Central memory CD8-positive, alpha-beta T cell (primary cell): ENCODE results near the gene SOBP.

Source experiments
- ATAC-seq: fragments of 150-1000 bp; cut with Tn5 transposase; replicated peaks from 2 replicates; pipeline ENCODE4 v1.10.0; 2022; ENCODE audit warnings: mild to moderate bottlenecking, moderate FRiP score, moderate number of reproducible peaks; ENCODE audit not compliant: poor library complexity, severe bottlenecking; ENCODE audit errors: extremely low read depth
- DNase-seq, 2 donors: peaks; one replicate each; pipeline ENCODE4 v3.0.0; 2021; ENCODE audit warnings: low spot score in 2 of 2
- H3K27ac Mint-ChIP-seq: one replicate; pipeline ENCODE4 v1.8.0; 2022; ENCODE audit warnings: low read depth, mild to moderate bottlenecking, moderate library complexity, mixed read lengths
- H3K27me3 Mint-ChIP-seq: one replicate; pipeline ENCODE4 v1.8.0; 2022; ENCODE audit warnings: mixed read lengths
- H3K36me3 Mint-ChIP-seq: one replicate; pipeline ENCODE4 v1.8.0; 2022; ENCODE audit warnings: mild to moderate bottlenecking, moderate library complexity, mixed read lengths; ENCODE audit not compliant: insufficient read depth
- H3K4me1 Mint-ChIP-seq: one replicate; pipeline ENCODE4 v1.8.0; 2022; ENCODE audit warnings: mixed read lengths
- H3K4me3 Mint-ChIP-seq: one replicate; pipeline ENCODE4 v1.8.0; 2022; ENCODE audit warnings: mild to moderate bottlenecking, moderate library complexity, mixed read lengths
- H3K9me3 Mint-ChIP-seq: one replicate; pipeline ENCODE4 v1.8.0; 2022; ENCODE audit warnings: mixed read lengths

The SOBP gene

DNA sequence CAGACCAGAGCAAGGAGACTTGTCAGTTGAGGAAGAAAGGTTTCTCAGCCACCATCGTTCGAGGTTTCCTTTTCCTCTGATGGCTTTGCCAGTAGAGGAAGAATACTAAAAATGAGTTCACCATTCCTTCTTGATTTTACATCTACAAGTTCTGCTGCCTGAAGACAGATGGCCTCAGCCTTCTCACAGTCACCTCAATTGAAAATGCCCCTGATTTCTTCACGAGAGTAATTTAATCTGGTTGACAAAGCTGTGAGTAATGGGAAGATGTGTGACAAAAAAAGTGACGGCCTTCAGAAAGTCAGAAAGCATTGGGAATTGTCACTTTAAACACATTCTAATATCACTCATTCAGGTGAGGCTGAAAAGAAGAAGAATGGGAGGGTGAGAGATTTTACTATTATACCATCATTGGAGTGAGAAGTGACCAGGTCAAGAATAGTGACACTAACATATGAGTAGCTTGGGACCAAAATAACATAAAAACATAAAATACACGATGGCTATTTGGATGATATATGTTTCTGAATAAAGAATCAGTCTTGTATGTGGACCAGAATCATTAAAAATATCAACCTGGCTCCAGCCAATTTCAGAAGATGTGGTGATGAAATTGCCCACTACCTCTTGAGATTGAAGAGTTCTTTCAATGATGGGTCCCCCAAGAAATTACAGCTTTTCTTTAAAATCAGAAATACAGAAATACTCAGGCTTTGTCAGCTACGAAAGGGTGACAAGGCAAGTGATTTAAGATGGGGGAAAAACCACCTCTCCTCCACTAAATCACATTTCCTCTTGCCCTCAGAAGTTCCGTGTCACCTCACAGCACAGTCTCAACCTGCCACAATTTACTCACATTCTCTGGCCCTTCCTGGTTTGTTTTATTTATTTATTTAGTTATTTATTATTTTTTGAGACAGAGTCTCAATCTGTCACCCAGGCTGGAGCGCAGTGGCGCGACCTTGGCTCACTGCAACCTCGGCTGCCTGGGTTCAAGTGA, 147.7 kb downstream of the SOBP start:
- H3K4me3 Mint-ChIP-seq, result no peak overlapping the region
- H3K27ac Mint-ChIP-seq, result no peak overlapping the region
- no peak for DNase-seq
- H3K4me1 Mint-ChIP-seq, result no peaks in the 10 kb centered on the region
- H3K27me3 Mint-ChIP-seq, result peaks cover 71% of the 10 kb centered on the region
- H3K9me3 Mint-ChIP-seq, result no peaks in the 10 kb centered on the region
- H3K36me3 Mint-ChIP-seq, result peaks cover 2% of the 10 kb centered on the region
- no peak for ATAC-seq

DNA sequence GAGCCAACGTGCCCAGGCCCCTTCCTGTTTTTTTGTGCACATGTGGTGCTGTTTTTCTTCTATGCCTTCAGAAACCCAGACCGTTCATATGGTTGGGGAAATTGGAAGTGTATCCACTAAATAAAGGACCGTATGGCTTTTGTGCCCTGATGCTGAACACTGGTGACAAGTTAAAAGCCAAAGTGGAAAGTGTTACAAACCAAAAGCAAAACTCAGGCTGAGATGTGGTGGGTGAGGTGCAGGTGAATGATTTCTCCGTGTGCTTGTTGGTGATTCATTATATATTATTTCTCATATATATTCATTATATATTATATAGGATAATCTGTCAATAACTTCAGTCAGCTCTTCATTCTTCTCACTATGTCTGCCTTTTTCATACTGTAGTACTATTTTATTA, 148.6 kb downstream of the SOBP start:
- H3K27me3 Mint-ChIP-seq, result peaks cover 63% of the 10 kb centered on the region
- H3K4me1 Mint-ChIP-seq, result no peaks in the 10 kb centered on the region
- no peak for ATAC-seq

DNA sequence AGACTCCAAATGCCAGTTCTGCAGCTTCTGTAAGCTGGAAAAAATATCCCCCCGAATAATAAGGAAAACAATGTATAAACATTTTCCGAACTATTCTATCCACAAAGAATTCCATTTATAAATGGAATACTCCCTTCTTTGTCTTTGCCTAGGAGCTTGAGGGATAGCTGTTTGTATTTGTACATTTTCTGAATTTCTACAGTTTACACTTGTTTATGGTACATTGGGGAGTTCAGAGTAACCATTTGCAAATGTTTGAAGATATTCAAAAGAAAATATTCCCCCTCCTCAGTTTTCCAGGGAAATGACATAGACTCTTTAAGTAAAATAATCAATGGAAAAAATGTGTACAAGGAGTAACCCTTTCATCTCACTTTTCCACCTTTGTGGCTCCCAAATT, 149.6 kb downstream of the SOBP start:
- no peak overlapping the region for H3K27ac Mint-ChIP-seq
- no peak for ATAC-seq
- H3K36me3 Mint-ChIP-seq, result no peaks in the 10 kb centered on the region
- DNase-seq, result no peak
- no peaks in the 10 kb centered on the region for H3K9me3 Mint-ChIP-seq
- H3K4me3 Mint-ChIP-seq, result no peak overlapping the region
- no peaks in the 10 kb centered on the region for H3K4me1 Mint-ChIP-seq
- H3K27me3 Mint-ChIP-seq, result peaks cover 52% of the 10 kb centered on the region

More for the DNA sequence above, 148.6 kb downstream of the SOBP start:
- peaks cover 2% of the 10 kb centered on the region for H3K36me3 Mint-ChIP-seq
- no peak for DNase-seq
- H3K4me3 Mint-ChIP-seq, result no peak overlapping the region
- no peaks in the 10 kb centered on the region for H3K9me3 Mint-ChIP-seq
- no peak overlapping the region for H3K27ac Mint-ChIP-seq

DNA sequence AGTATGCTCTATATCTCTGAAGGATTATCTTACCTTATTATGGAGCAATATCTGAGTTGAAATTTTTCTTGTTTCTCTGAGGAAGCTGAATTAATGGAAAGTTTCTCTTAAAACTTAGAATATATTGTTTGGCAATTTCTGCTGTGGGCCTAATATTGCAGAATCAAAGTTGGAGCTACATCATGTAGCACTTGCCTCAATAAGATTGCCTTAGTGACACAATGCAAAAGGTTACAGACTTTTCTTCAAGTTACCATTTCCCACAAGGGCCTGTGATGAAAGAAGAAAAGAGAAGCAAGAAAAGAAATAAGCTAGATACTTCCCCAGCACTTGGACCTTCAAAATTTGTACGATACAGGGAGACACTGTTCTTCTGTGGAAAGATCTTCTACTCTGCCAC, 151.2 kb downstream of the SOBP start:
- DNase-seq, result no peak
- H3K27me3 Mint-ChIP-seq, result peaks cover 41% of the 10 kb centered on the region
- no peak overlapping the region for H3K4me3 Mint-ChIP-seq
- H3K36me3 Mint-ChIP-seq, result no peaks in the 10 kb centered on the region
- no peak overlapping the region for H3K27ac Mint-ChIP-seq
- no peaks in the 10 kb centered on the region for H3K4me1 Mint-ChIP-seq
- no peak for ATAC-seq
- no peaks in the 10 kb centered on the region for H3K9me3 Mint-ChIP-seq

DNA sequence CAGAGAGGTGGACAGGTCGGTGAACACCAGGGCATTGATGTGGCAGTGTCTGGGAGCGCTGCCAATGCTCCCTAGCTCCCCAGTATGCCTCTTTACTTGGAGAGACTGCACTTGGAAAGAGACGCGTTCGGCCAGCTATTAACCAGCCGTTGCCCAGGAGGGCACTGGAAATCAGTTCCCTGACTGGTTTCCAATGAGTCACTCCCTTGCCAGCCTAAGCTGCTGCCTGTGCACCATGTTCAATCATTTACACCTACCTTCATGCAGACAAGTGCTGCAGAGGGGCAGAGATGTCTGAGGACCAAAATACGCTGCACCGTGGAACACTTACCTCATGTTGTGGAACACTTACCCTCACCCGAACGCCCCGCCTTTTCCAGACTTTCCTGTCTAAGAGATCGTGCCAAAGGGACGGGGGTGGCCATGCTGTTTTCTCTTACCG, 151.6 kb downstream of the SOBP start:
- Mint-ChIP-seq H3K4me1 (no peaks in the 10 kb centered on the region), H3K27ac (no peak overlapping the region), H3K4me3 (no peak overlapping the region), H3K9me3 (no peaks in the 10 kb centered on the region), H3K36me3 (no peaks in the 10 kb centered on the region), H3K27me3 (peaks cover 36% of the 10 kb centered on the region)
- ATAC-seq (no peak), DNase-seq (no peak)

DNA sequence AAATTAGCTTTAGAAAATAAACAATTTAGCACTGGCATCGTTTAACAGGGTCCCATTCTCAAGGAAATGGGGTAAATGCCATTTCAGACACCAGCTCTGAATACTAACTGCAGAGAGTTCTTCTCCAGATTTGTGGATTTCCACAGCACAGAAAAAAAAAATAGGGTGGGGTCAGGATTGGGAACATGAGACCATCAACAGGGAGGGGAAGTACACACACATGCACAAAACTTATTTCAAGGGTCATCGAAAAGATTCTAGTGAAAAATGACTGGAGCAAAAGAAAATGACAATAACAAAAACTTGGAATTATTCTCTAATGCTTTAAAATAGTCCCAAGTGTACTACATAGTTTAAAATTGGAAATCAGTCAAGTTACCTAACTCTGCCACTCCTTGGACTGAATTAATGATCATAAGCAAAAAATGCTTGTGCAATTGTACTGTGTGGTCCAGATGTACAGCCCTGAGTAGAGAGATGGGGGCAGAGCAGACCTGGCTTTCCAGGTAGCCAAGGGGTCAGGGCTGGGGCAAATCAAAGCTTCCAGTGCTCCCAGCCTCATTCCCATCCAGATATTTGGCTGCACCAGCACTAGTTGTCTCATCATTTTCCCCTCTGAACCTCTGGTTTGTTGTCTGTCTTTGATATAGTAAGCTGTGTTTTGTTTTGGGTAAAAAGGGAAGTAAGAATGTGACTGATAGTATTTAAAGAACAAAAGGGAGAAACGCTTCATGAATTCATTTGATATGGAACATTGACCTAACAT, 152.4 kb downstream of the SOBP start:
- Mint-ChIP-seq H3K4me3 (no peak overlapping the region), H3K9me3 (no peaks in the 10 kb centered on the region), H3K27ac (no peak overlapping the region), H3K4me1 (no peaks in the 10 kb centered on the region), H3K27me3 (peaks cover 29% of the 10 kb centered on the region), H3K36me3 (no peaks in the 10 kb centered on the region)
- DNase-seq (no peak), ATAC-seq (no peak)

- Mint-ChIP-seq H3K4me3 (no peak overlapping the region), H3K4me1 (no peaks in the 10 kb centered on the region), H3K36me3 (no peaks in the 10 kb centered on the region), H3K27me3 (peaks cover 26% of the 10 kb centered on the region), H3K9me3 (no peaks in the 10 kb centered on the region), H3K27ac (no peak overlapping the region)
- DNase-seq (no peak), ATAC-seq (no peak)
Observed at GRCh38 chr6:107642861-107643328, 153.0 kb downstream of the SOBP start.

DNA sequence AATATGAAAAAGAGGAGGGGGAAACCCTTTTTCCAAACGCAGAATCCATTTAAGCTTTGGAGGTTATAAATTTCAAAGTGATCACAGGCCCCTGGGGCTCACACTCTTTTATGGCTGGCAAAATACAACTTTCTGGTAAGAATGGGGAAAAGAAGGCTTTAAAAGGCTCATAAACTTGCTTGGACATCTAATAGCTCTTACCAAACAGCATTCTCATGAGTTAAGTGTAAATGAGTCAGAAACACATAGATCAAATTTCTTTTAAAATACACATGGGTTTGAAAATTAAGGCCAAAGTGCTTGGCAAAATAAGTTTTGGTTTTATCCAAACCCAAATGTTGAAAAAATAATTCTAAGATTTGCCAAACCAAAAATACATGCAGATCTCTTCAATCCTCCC, 154.6 kb downstream of the SOBP start:
- H3K27me3 Mint-ChIP-seq, result peaks cover 23% of the 10 kb centered on the region
- no peak overlapping the region for H3K27ac Mint-ChIP-seq
- DNase-seq, result no peak
- no peak overlapping the region for H3K4me3 Mint-ChIP-seq
- no peak for ATAC-seq
- H3K36me3 Mint-ChIP-seq, result no peaks in the 10 kb centered on the region
- H3K4me1 Mint-ChIP-seq, result no peaks in the 10 kb centered on the region
- H3K9me3 Mint-ChIP-seq, result no peaks in the 10 kb centered on the region

DNA sequence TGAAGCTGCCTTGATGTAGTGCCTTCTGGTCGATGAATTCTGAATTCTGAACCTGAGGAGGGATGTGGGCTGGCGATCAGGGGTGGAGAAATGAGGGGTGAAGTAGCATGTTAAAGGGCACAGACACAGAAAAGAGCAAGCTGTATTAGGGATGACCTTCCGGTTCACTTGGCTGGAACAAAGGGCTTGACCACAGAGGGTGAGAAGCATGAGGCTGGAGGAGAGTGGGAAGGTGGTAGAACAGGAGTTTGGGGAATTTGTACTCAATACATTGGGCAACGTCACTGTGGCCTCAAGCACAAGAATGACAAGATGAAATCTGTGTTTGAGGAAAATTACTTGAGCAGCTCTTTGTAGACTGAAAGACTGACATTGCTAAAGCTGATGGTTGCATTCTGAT, 155.8 kb downstream of the SOBP start:
- ATAC-seq, result no peak

GRCh38 chr6:107646176-107646575, 156.3 kb downstream of the SOBP start:
- DNase-seq (no peak), ATAC-seq (no peak)
- no peaks in the 10 kb centered on the region for H3K36me3 Mint-ChIP-seq
- no peaks in the 10 kb centered on the region for H3K9me3 Mint-ChIP-seq
- H3K4me3 Mint-ChIP-seq, result no peak overlapping the region
- no peak overlapping the region for H3K27ac Mint-ChIP-seq
- no peaks in the 10 kb centered on the region for H3K4me1 Mint-ChIP-seq
- peaks cover 6% of the 10 kb centered on the region for H3K27me3 Mint-ChIP-seq

More for the DNA sequence above, 155.8 kb downstream of the SOBP start:
- no peak overlapping the region for H3K27ac Mint-ChIP-seq
- H3K27me3 Mint-ChIP-seq, result peaks cover 10% of the 10 kb centered on the region
- DNase-seq, result no peak
- H3K4me1 Mint-ChIP-seq, result no peaks in the 10 kb centered on the region
- H3K9me3 Mint-ChIP-seq, result no peaks in the 10 kb centered on the region
- H3K4me3 Mint-ChIP-seq, result no peak overlapping the region
- no peaks in the 10 kb centered on the region for H3K36me3 Mint-ChIP-seq

DNA sequence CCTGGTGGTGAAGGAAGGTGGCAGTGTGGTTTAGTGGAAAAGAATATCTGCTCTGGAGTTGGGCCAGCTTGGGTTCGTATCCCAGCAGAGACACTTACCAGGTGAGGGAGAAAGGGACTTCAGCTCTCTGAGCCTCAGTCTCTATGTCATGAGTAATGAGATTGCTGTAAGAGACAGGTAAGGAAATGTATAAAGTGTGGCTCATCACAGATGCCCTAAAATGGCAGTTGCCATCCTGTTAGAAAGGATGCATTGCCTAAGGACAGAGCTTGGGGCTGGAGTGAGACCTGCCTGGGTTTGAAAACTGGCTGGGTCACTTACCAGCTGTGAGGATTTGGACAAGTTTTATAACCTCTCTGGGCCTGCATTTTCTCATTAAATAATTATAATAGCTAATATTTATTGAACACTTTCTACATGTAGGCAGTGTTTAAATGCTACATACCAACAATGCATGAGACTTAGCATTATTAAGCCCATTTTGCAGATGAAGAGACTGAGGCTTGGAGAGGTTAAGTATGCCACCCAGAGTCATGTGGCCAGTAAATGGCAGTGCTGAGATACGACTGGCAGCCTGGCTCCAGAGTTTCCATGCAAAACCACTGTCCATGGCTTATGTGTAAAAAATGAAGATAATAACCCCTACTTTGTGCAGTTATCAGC, 157.0 kb downstream of the SOBP start:
- no peaks in the 10 kb centered on the region for H3K4me1 Mint-ChIP-seq
- H3K27ac Mint-ChIP-seq, result no peak overlapping the region
- no peak for ATAC-seq
- H3K36me3 Mint-ChIP-seq, result no peaks in the 10 kb centered on the region
- peaks cover 3% of the 10 kb centered on the region for H3K27me3 Mint-ChIP-seq
- H3K4me3 Mint-ChIP-seq, result no peak overlapping the region
- no peaks in the 10 kb centered on the region for H3K9me3 Mint-ChIP-seq
- no peak for DNase-seq

DNA sequence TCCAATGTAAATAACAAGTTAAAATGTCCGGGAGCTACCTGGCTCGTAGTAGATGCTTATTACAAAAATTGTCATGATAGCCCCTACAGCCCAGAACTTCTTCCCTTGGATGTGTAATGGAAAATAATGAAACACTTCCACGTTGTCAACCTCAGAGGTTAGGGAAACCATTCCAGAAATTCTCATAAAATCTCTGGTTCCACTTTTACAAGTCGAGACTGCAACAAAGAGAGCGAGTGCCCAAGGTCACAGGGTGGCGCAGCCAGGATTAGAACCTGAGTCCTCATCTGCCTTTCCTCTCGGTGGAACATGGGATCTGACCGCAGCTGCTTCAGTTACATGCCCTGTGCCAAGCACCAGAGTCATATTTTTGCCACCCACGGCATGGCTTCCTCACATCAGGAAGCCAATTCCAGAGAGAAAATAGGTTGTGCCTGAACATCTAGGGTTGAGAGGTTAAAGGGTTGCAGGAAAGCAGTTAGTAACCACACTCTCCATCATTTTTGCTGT, 157.6 kb downstream of the SOBP start:
- DNase-seq (no peak), ATAC-seq (no peak)
- Mint-ChIP-seq H3K36me3 (no peaks in the 10 kb centered on the region), H3K4me1 (no peaks in the 10 kb centered on the region), H3K9me3 (no peaks in the 10 kb centered on the region), H3K27ac (no peak overlapping the region), H3K4me3 (no peak overlapping the region), H3K27me3 (peaks cover 8% of the 10 kb centered on the region)
